Naive thymus-derived CD4-positive, alpha-beta T cell (primary cell): ENCODE data around the gene RIPOR1. TPM values are rescaled to one million over a fixed set of nuclear protein-coding genes. Genes with fewer than 3 reads are reported as not detected.

Experiments used
- ATAC-seq: fragments of 150-1000 bp; cut with Tn5 transposase; 2 replicates; pipeline ENCODE4 v1.10.0; 2021; ENCODE audit warnings: mild to moderate bottlenecking, moderate library complexity
- CTCF ChIA-PET: fragments of 350-600 bp; sonication (Branson Sonifier 250); formaldehyde crosslinking; loops from one replicate; lab custom pipeline; 2021; ENCODE audit warnings: antibody characterized with exemption; lab: Charles Lee
- POLR2A ChIA-PET: fragments of 350-600 bp; sonication (Branson Sonifier 250); formaldehyde crosslinking; loops from one replicate; lab custom pipeline; 2021; ENCODE audit warnings: antibody characterized with exemption, inconsistent platforms; lab: Charles Lee
- DNase-seq, 9 donors: peaks; one replicate each; pipeline versions ENCODE4 v3.0.0 to v3.0.0-alpha.2; 2020 to 2022; ENCODE audit warnings: mixed read lengths in 1 of 9
- H3K27ac ChIP-seq: one replicate; pipeline ENCODE4 v1.7.0; 2013; ENCODE audit warnings: mild to moderate bottlenecking, low read depth, low read length, moderate library complexity
- H3K27me3 ChIP-seq, 2 donors: one replicate each; pipeline ENCODE4 v1.7.0; 2013; ENCODE audit warnings: low read length in 2 of 2, mild to moderate bottlenecking in 2 of 2, moderate library complexity in 2 of 2; ENCODE audit not compliant: control insufficient read depth in 2 of 2, insufficient read depth in 2 of 2
- H3K36me3 ChIP-seq, 3 experiments: 1 replicate in 2 of 3; 2 replicates in 1 of 3; pipeline ENCODE4 v1.7.0; 2013; ENCODE audit warnings: low read length in 3 of 3, mild to moderate bottlenecking in 3 of 3, moderate library complexity in 1 of 3; ENCODE audit not compliant: insufficient read depth in 3 of 3, control insufficient read depth in 2 of 3
- H3K4me1 ChIP-seq, 2 donors: one replicate each; pipeline ENCODE4 v1.7.0; 2013; ENCODE audit warnings: low read length in 2 of 2, mild to moderate bottlenecking in 2 of 2, moderate library complexity in 1 of 2; ENCODE audit not compliant: control insufficient read depth in 2 of 2, insufficient read depth in 2 of 2
- H3K4me3 ChIP-seq: 2 replicates; pipeline ENCODE4 v1.7.0; 2013; ENCODE audit warnings: mild to moderate bottlenecking, low read length
- H3K9me3 ChIP-seq, 3 experiments: 1 replicate in 2 of 3; 2 replicates in 1 of 3; pipeline ENCODE4 v1.7.0; 2013; ENCODE audit warnings: low read length in 3 of 3; ENCODE audit not compliant: control insufficient read depth in 2 of 3
- H3K27ac Mint-ChIP-seq, 9 donors: one replicate each; pipeline ENCODE4 v1.8.0; 2020 to 2022; ENCODE audit warnings: mixed read lengths in 9 of 9, mild to moderate bottlenecking in 8 of 9, moderate library complexity in 5 of 9, inconsistent platforms in 2 of 9
- H3K27me3 Mint-ChIP-seq, 5 donors: one replicate each; pipeline ENCODE4 v1.8.0; 2021 to 2022; ENCODE audit warnings: mixed read lengths in 5 of 5, mild to moderate bottlenecking in 1 of 5
- H3K36me3 Mint-ChIP-seq, 5 donors: one replicate each; pipeline ENCODE4 v1.8.0; 2020 to 2022; ENCODE audit warnings: mixed read lengths in 5 of 5, mild to moderate bottlenecking in 3 of 5, inconsistent platforms in 1 of 5
- H3K4me1 Mint-ChIP-seq, 7 donors: one replicate each; pipeline ENCODE4 v1.8.0; 2020 to 2022; ENCODE audit warnings: mixed read lengths in 7 of 7, mild to moderate bottlenecking in 3 of 7, inconsistent platforms in 1 of 7
- H3K4me3 Mint-ChIP-seq, 10 donors: one replicate each; pipeline ENCODE4 v1.8.0; 2020 to 2022; ENCODE audit warnings: mild to moderate bottlenecking in 10 of 10, mixed read lengths in 10 of 10, moderate library complexity in 6 of 10, inconsistent platforms in 2 of 10
- H3K9me3 Mint-ChIP-seq, 11 donors: one replicate each; pipeline ENCODE4 v1.8.0; 2020 to 2022; ENCODE audit warnings: mixed read lengths in 11 of 11, mild to moderate bottlenecking in 4 of 11, inconsistent platforms in 1 of 11, moderate library complexity in 1 of 11
- intact Hi-C, 2 donors: fragments of 100-400 bp; cut with micrococcal nuclease; formaldehyde crosslinking; loops; one replicate each; pipeline ENCODE4 v1.15.1; 2023
- polyA plus RNA-seq, 2 donors: library from polyadenylated mRNA; unstranded; fragments of 300-500 nt; fragmentation: Illumina TruSeq; gene quantifications; one replicate each; pipeline ENCODE4 v1.2.3, GENCODE V29; 2021
- total RNA-seq, 6 experiments: library from RNA in 5 of 6; stranded (reverse) in 5 of 6; gene quantifications; 1 replicate in 5 of 6; 2 replicates in 1 of 6; pipeline ENCODE4 v1.2.3 and lab custom pipeline; 2021 to 2026

Gene RIPOR1
- total and polyA plus RNA-seq, 7 experiments from 2014 or later = 2.5 to 103 (median 47.2) TPM

GRCh38 chr16:67579686-67580085 lies 51.1 kb downstream of the RIPOR1 start:
- ChIA-PET CTCF (no interaction called here), POLR2A (interaction anchor here (0.6 to 1.3 kb wide), 3 partner anchors 14 to 32 kb away, joined by 3 to 4 read pairs (median 3); no protein-coding TSS in a partner anchor)
- ATAC-seq (no peak), DNase-seq (no peak)
- Mint-ChIP-seq H3K36me3 (peaks cover 0 to 17% (median 8%) of the 10 kb centered on the region in 5 donors), H3K4me1 (peaks cover 8 to 39% (median 22%) of the 10 kb centered on the region in 7 donors), H3K4me3 (no peak overlapping the region), H3K27ac (peak overlapping the region in 6 of 9 donors; percentile 3 to 68 (median 37)), H3K27me3 (no peaks in the 10 kb centered on the region), H3K9me3 (no peaks in the 10 kb centered on the region)
- no peaks in the 10 kb centered on the region for H3K4me1 ChIP-seq
- no peaks in the 10 kb centered on the region for H3K9me3 ChIP-seq
- peaks cover 0 to 16% (median 7%) of the 10 kb centered on the region in 3 experiments for H3K36me3 ChIP-seq
- no peak overlapping the region for H3K4me3 ChIP-seq
- intact Hi-C loops = loop anchor here in 1 of 2 donors (5.0 kb wide), 1 partner anchor 38 kb away; no protein-coding TSS in a partner anchor
- no peaks in the 10 kb centered on the region for H3K27me3 ChIP-seq
- no peak overlapping the region for H3K27ac ChIP-seq

GRCh38 chr16:67580202-67580601 lies 51.6 kb downstream of the RIPOR1 start:
- Mint-ChIP-seq H3K4me3 (peak overlapping the region in 1 of 10 donors; percentile 51), H3K4me1 (peaks cover 11 to 43% (median 24%) of the 10 kb centered on the region in 7 donors), H3K27me3 (no peaks in the 10 kb centered on the region), H3K36me3 (peaks cover 0 to 17% (median 8%) of the 10 kb centered on the region in 5 donors), H3K9me3 (no peaks in the 10 kb centered on the region), H3K27ac (no peak overlapping the region)
- intact Hi-C loops = no loop called here
- no peak overlapping the region for H3K4me3 ChIP-seq
- H3K4me1 ChIP-seq = no peaks in the 10 kb centered on the region
- no peak overlapping the region for H3K27ac ChIP-seq
- no peaks in the 10 kb centered on the region for H3K9me3 ChIP-seq
- H3K27me3 ChIP-seq = no peaks in the 10 kb centered on the region
- ChIA-PET CTCF (no interaction called here), POLR2A (interaction anchor here (0.6 to 1.3 kb wide), 2 partner anchors 14 to 33 kb away, joined by 3 read pairs; no protein-coding TSS in a partner anchor)
- no peak for DNase-seq
- H3K36me3 ChIP-seq = peaks cover 0 to 11% (median 7%) of the 10 kb centered on the region in 3 experiments
- no peak for ATAC-seq

GRCh38 chr16:67593288-67593687 lies 64.7 kb downstream of the RIPOR1 start:
- no peaks in the 10 kb centered on the region for H3K27me3 Mint-ChIP-seq
- H3K4me1 Mint-ChIP-seq = peaks cover 16 to 57% (median 48%) of the 10 kb centered on the region in 7 donors
- H3K9me3 Mint-ChIP-seq = no peaks in the 10 kb centered on the region
- no peaks in the 10 kb centered on the region for H3K9me3 ChIP-seq
- intact Hi-C loops = no loop called here
- peaks cover 0 to 14% (median 11%) of the 10 kb centered on the region in 5 donors for H3K36me3 Mint-ChIP-seq
- CTCF ChIA-PET = interaction anchor here (1.0 to 1.6 kb wide), 2 partner anchors 46 to 72 kb away, joined by 3 to 4 read pairs; no protein-coding TSS in a partner anchor
- peak overlapping the region in 4 of 9 donors; percentile 4 to 57 (median 22) for H3K27ac Mint-ChIP-seq
- H3K4me3 ChIP-seq = no peak overlapping the region
- no peak overlapping the region for H3K4me3 Mint-ChIP-seq
- H3K36me3 ChIP-seq = peaks cover 0 to 17% (median 0%) of the 10 kb centered on the region in 3 experiments
- H3K27me3 ChIP-seq = no peaks in the 10 kb centered on the region
- POLR2A ChIA-PET = interaction anchor here (0.8 kb wide), 1 partner anchor 21 kb away, joined by 5 read pairs; no protein-coding TSS in a partner anchor
- DNase-seq (no peak), ATAC-seq (no peak)
- no peak overlapping the region for H3K27ac ChIP-seq
- peaks cover 0 to 9% of the 10 kb centered on the region in 2 donors for H3K4me1 ChIP-seq

GRCh38 chr16:67593701-67594100 lies 65.1 kb downstream of the RIPOR1 start:
- Histone ChIP-seq H3K9me3 (no peaks in the 10 kb centered on the region), H3K27ac (no peak overlapping the region), H3K27me3 (no peaks in the 10 kb centered on the region), H3K4me3 (no peak overlapping the region), H3K4me1 (peaks cover 0 to 9% of the 10 kb centered on the region in 2 donors), H3K36me3 (peaks cover 0 to 13% (median 0%) of the 10 kb centered on the region in 3 experiments)
- Mint-ChIP-seq H3K4me3 (no peak overlapping the region), H3K4me1 (peaks cover 19 to 57% (median 48%) of the 10 kb centered on the region in 7 donors), H3K27ac (peak overlapping the region in 4 of 9 donors; percentile 4 to 67 (median 38)), H3K9me3 (no peaks in the 10 kb centered on the region), H3K36me3 (peaks cover 2 to 15% (median 9%) of the 10 kb centered on the region in 5 donors), H3K27me3 (no peaks in the 10 kb centered on the region)
- ChIA-PET POLR2A (interaction anchor here (0.8 kb wide), 1 partner anchor 22 kb away, joined by 5 read pairs; no protein-coding TSS in a partner anchor), CTCF (interaction anchor here (1.0 to 1.6 kb wide), 2 partner anchors 47 to 73 kb away, joined by 3 to 4 read pairs; no protein-coding TSS in a partner anchor)
- intact Hi-C loops = no loop called here
- DNase-seq = no peak
- no peak for ATAC-seq

- Mint-ChIP-seq H3K4me1 (peaks cover 23 to 60% (median 51%) of the 10 kb centered on the region in 7 donors), H3K9me3 (no peaks in the 10 kb centered on the region), H3K36me3 (peaks cover 3 to 15% (median 8%) of the 10 kb centered on the region in 5 donors)
Measured at GRCh38 chr16:67594256-67594915, 65.8 kb downstream of the RIPOR1 start.

GRCh38 chr16:67594956-67595355 lies 66.3 kb downstream of the RIPOR1 start:
- ChIA-PET POLR2A (interaction anchor here (0.7 to 1.1 kb wide), 4 partner anchors 17 to 27 kb away, joined by 3 to 4 read pairs (median 3); no protein-coding TSS in a partner anchor), CTCF (interaction anchor here (0.5 to 1.6 kb wide), 4 partner anchors 32 to 446 kb away, joined by 3 to 4 read pairs (median 3); no protein-coding TSS in a partner anchor)
- no peak for DNase-seq
- ATAC-seq = no peak
- H3K27ac Mint-ChIP-seq = peak overlapping the region in 7 of 9 donors; percentile 5 to 70 (median 56)
- H3K36me3 Mint-ChIP-seq = peaks cover 0 to 11% (median 4%) of the 10 kb centered on the region in 5 donors
- H3K9me3 Mint-ChIP-seq = no peaks in the 10 kb centered on the region
- H3K4me1 Mint-ChIP-seq = peaks cover 28 to 62% (median 56%) of the 10 kb centered on the region in 7 donors
- H3K27me3 Mint-ChIP-seq = no peaks in the 10 kb centered on the region
- H3K4me3 Mint-ChIP-seq = peak overlapping the region in 1 of 10 donors; percentile 1
- intact Hi-C loops = no loop called here
- Histone ChIP-seq H3K4me3 (no peak overlapping the region), H3K9me3 (no peaks in the 10 kb centered on the region), H3K27me3 (no peaks in the 10 kb centered on the region), H3K27ac (no peak overlapping the region), H3K36me3 (peaks cover 0 to 18% (median 0%) of the 10 kb centered on the region in 3 experiments), H3K4me1 (peaks cover 0 to 9% of the 10 kb centered on the region in 2 donors)

More at GRCh38 chr16:67594256-67594915, 65.8 kb downstream of the RIPOR1 start:
- Histone ChIP-seq H3K9me3 (no peaks in the 10 kb centered on the region), H3K36me3 (peaks cover 0 to 16% (median 0%) of the 10 kb centered on the region in 3 experiments), H3K4me1 (peaks cover 0 to 9% of the 10 kb centered on the region in 2 donors), H3K27ac (no peak overlapping the region), H3K27me3 (no peaks in the 10 kb centered on the region), H3K4me3 (no peak overlapping the region)
- intact Hi-C loops = no loop called here
- H3K27me3 Mint-ChIP-seq = no peaks in the 10 kb centered on the region
- ATAC-seq (no peak), DNase-seq (no peak)
- POLR2A ChIA-PET = interaction anchor here (0.8 to 1.1 kb wide), 2 partner anchors 22 to 26 kb away, joined by 3 to 4 read pairs; no protein-coding TSS in a partner anchor
- CTCF ChIA-PET = interaction anchor here (0.5 to 1.6 kb wide), 5 partner anchors 31 to 446 kb away, joined by 3 to 4 read pairs (median 3); no protein-coding TSS in a partner anchor
- peak overlapping the region in 2 of 10 donors; percentile 1 to 49 for H3K4me3 Mint-ChIP-seq
- peak overlapping the region; percentile 5 to 70 (median 55) for H3K27ac Mint-ChIP-seq
